Gastroesophageal sphincter (tissue), 4 donors: ENCODE measurements around the gene FLOT1. TPM values are rescaled to one million over a fixed set of nuclear protein-coding genes. Genes with fewer than 3 reads are reported as not detected.
A peak's percentile ranks its signal among the peaks of the same experiment; 100 is the strongest.

Source experiments
- ATAC-seq: fragments of 150-250 bp; one replicate; pipeline ENCODE4 v1.9.1; 2016; ENCODE audit warnings: mild to moderate bottlenecking, moderate library complexity
- H3K27ac ChIP-seq, 4 donors: fragments of 200-600 bp; sonication (generic) in 3 of 4; 1 replicate in 3 of 4; 2 replicates in 1 of 4; pipeline ENCODE4 v1.5.1; 2016 to 2019
- H3K27me3 ChIP-seq: fragments of 200-600 bp; sonication (generic); one replicate; pipeline ENCODE4 v1.5.1; 2019
- H3K36me3 ChIP-seq, 2 donors: fragments of 200-600 bp; sonication (generic); one replicate each; pipeline ENCODE4 v1.5.1; 2019; ENCODE audit warnings: control low read depth in 1 of 2
- H3K4me1 ChIP-seq, 3 donors: fragments of 200-600 bp; sonication (generic); 1 replicate in 2 of 3; 2 replicates in 1 of 3; pipeline ENCODE4 v1.5.1; 2016 to 2019; ENCODE audit warnings: control low read depth in 2 of 3
- H3K4me3 ChIP-seq, 2 donors: fragments of 200-600 bp; sonication (generic); one replicate each; pipeline ENCODE4 v1.5.1; 2019; ENCODE audit warnings: mild to moderate bottlenecking in 1 of 2, moderate library complexity in 1 of 2
- H3K9me3 ChIP-seq, 3 donors: fragments of 200-600 bp; sonication (generic); one replicate each; pipeline ENCODE4 v1.5.1; 2017 to 2019; ENCODE audit warnings: control low read depth in 2 of 3
- EP300 ChIP-seq: sonication (generic); formaldehyde crosslinking; IDR thresholded peaks from one replicate; pipeline ENCODE4 v1.6.1; 2017; ENCODE audit warnings: antibody characterized with exemption, mild to moderate bottlenecking
- POLR2A ChIP-seq, 2 donors: fragments of 450-650 bp; IDR thresholded peaks; one replicate each; pipeline ENCODE4 v1.6.1; 2017; ENCODE audit warnings: antibody characterized with exemption in 2 of 2, mild to moderate bottlenecking in 2 of 2, moderate library complexity in 1 of 2
- POLR2AphosphoS5 ChIP-seq: sonication (generic); formaldehyde crosslinking; IDR thresholded peaks from one replicate; pipeline ENCODE4 v1.6.1; 2017; ENCODE audit warnings: antibody characterized with exemption
- WGBS, 2 donors: methylation state at CpG; one replicate each; pipeline ENCODE4 v1.1.5; 2018; ENCODE audit warnings: low coverage in 1 of 2; 5-methylcytosine and 5-hydroxymethylcytosine counted together
- total RNA-seq, 4 donors: library from RNA; depleted of rRNA; stranded (reverse); fragments of >200 nt; gene quantifications; one replicate each; pipeline ENCODE4 v1.1.0, GENCODE V29; 2016
- TF ChIP-seq, protein P1 (sequence below), 4 experiments: fragments of 200-600 bp in 2 of 4; fragments of 450-650 bp in 2 of 4; sonication (generic) in 1 of 4; IDR thresholded peaks; one replicate each; pipeline ENCODE4 v1.5.1; 2017 to 2019; ENCODE audit warnings: antibody characterized with exemption in 4 of 4, mild to moderate bottlenecking in 2 of 4, moderate library complexity in 2 of 4

Gene FLOT1
- total RNA-seq, 4 donors from 2014 or later, result 104 to 191 (median 152) TPM

DNA sequence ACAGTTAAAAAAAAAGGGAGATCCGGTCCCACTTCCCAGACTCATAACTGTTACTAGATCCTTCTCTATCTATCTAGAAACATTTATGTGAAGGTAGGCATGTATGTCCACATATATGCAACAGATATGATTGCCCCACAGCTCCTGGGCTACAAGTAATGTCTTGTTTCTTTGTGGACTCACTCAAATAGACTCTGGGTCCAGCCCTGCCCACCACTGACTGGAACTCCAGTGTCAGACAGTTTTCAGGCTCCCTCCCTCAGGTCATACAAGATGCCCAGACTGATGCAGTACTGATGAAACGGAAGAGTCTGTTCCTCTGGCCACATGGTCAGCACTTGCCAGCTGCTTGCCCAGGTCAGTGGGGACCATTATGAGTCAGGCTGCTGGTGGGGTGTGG, 32.6 kb upstream of the FLOT1 start:
- no peak for TF ChIP-seq POLR2AphosphoS5
- no peak for TF ChIP-seq POLR2A (IDR thresholded peaks at IDR 0.05)
- TF ChIP-seq, protein P1, sequence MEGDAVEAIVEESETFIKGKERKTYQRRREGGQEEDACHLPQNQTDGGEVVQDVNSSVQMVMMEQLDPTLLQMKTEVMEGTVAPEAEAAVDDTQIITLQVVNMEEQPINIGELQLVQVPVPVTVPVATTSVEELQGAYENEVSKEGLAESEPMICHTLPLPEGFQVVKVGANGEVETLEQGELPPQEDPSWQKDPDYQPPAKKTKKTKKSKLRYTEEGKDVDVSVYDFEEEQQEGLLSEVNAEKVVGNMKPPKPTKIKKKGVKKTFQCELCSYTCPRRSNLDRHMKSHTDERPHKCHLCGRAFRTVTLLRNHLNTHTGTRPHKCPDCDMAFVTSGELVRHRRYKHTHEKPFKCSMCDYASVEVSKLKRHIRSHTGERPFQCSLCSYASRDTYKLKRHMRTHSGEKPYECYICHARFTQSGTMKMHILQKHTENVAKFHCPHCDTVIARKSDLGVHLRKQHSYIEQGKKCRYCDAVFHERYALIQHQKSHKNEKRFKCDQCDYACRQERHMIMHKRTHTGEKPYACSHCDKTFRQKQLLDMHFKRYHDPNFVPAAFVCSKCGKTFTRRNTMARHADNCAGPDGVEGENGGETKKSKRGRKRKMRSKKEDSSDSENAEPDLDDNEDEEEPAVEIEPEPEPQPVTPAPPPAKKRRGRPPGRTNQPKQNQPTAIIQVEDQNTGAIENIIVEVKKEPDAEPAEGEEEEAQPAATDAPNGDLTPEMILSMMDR (IDR thresholded peaks at IDR 0.05), result no peak
- TF ChIP-seq EP300, result no peak
- Histone ChIP-seq H3K27ac (no peak overlapping the region), H3K9me3 (no peaks in the 10 kb centered on the region), H3K4me1 (peaks cover 0 to 25% (median 10%) of the 10 kb centered on the region in 3 donors), H3K4me3 (no peak overlapping the region), H3K27me3 (no peaks in the 10 kb centered on the region), H3K36me3 (no peaks in the 10 kb centered on the region)
- 60 to 85% methylated on average over 1 to 2 of the region's 2 CpGs for WGBS, 2 donors
- no peak for ATAC-seq

DNA sequence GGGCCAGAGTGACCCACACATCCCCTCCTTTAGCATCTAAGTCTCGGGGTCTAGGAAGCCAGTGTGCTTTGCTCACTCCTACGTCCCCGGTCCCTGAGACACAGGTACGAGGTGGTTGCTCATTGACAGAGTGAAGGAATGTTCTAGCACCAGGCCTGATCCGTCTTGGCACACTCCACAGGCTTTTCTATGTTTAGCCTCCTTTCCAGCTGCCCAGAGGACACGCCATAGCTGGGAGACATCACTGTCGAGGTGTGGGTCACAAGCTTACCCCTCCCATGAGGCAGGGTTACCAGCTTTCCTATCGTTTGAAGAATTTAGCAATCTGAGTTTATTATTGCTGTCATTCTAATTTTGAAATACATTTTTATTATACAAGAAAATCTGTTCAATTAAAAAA, 32.2 kb upstream of the FLOT1 start:
- TF ChIP-seq POLR2AphosphoS5 (peak; percentile 17), POLR2A (IDR thresholded peaks at IDR 0.05) (no peak)
- no peaks in the 10 kb centered on the region for H3K36me3 ChIP-seq
- H3K27me3 ChIP-seq, result no peaks in the 10 kb centered on the region
- peaks cover 0 to 25% (median 9%) of the 10 kb centered on the region in 3 donors for H3K4me1 ChIP-seq
- no peak overlapping the region for H3K4me3 ChIP-seq
- H3K27ac ChIP-seq, result peak overlapping the region in 1 of 4 donors; percentile 57
- 31 to 76% methylated on average over 4 to 8 of the region's 8 CpGs for WGBS, 2 donors
- H3K9me3 ChIP-seq, result no peaks in the 10 kb centered on the region
- no peak for ATAC-seq

DNA sequence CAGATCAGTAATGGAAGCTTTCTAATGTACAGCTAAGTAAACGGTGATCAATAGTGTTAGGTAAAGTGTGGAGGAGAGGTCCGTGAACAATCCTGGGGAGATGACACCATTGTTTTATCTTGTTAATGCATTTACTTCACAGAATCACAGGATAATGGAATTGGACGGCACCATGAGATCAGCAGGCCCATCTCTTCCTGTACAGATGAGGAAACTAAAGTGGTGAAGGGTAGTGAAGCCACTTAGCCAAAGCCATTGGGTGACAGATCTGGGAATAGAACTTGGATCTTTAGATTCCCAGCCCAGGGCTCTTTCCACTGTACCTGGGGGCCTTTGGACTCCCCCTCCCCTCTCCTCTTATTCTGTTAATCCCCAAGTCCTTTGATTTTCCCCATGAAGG, 28.1 kb upstream of the FLOT1 start:
- Histone ChIP-seq H3K36me3 (no peaks in the 10 kb centered on the region), H3K9me3 (no peaks in the 10 kb centered on the region), H3K4me3 (no peak overlapping the region), H3K4me1 (peaks cover 0 to 25% (median 15%) of the 10 kb centered on the region in 3 donors), H3K27ac (peak overlapping the region in 3 of 4 donors; percentile 73 to 79 (median 78)), H3K27me3 (no peaks in the 10 kb centered on the region)
- 85 to 88% methylated on average over 2 to 3 of the region's 3 CpGs for WGBS, 2 donors
- no peak for ATAC-seq
- TF ChIP-seq EP300 (no peak), POLR2A (IDR thresholded peaks at IDR 0.05) (no peak), POLR2AphosphoS5 (no peak)
- TF ChIP-seq, protein P1 (IDR thresholded peaks at IDR 0.05), result no peak

DNA sequence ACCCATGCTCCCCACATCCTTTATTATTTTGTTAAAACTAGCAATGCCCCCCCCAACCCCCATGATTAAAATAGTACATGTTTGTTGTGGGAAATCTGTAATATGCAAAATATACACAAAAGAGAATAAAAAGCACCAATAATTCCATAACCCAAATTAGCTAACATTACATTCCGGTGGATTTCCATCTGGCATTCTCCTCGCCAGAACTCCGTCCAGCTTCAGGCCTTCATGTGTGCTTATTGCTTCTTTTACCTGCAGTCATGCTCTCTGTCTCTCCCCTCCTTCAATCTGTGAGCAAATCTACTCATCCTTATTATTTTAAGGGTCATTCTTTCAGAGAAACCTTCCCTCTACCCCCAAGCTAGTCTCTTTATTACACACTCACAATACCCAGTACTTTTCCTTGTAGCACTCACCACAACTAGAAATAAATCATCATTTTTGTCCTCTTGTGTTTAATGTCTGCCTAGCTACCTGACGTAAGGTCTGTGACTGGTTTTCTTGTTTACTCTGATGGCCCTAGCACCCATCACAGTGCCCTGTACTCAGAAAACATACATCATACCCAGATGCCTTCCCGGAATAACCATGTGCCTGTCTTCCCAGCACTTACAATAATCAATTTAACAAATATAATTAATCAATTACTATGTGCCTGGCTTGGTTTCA, 27.5 kb upstream of the FLOT1 start:
- WGBS, 2 donors, result 42 to 45% methylated on average over 5 of the region's 5 CpGs
- Histone ChIP-seq H3K9me3 (no peaks in the 10 kb centered on the region), H3K27ac (peak overlapping the region in 3 of 4 donors; percentile 73 to 79 (median 78))

DNA sequence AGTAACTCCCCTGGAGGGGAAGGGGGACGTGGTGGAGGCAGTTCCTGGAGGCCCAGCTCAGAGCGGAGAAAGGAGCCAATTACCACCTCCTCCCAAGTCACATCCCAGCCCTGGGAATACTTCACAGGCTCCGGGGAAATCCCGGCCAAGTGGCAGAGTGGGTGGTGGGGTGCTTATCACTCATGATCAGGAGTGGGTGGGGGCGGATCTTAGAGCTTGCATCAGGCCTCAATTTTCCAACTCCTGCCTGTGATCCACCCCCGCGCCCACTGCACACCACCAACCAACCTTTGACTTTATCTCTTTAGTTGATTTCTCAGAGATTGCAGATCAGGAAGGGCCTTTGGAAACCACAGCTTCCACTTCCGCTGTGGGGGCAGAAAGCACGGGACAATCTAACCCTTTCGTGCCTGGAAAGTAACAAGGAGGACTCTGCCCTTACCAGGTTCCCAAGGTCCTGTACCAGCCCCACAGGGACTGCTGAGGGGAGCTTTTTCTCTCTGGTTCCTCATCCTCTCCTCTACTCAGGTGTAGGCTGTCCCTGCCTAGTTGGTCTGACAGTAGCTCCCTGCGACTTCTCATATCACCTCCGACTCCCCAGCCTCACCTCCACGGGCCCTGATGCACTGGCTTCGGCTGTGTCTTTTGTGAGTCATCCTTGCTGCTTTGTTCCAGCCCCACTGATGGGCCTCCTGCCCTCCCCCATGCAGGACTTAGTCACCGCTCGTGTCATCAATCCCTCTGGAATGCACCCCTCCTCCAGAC, 26.8 kb upstream of the FLOT1 start:
- Histone ChIP-seq H3K4me3 (no peak overlapping the region), H3K4me1 (peaks cover 0 to 26% (median 19%) of the 10 kb centered on the region in 3 donors), H3K9me3 (no peaks in the 10 kb centered on the region), H3K27me3 (no peaks in the 10 kb centered on the region), H3K36me3 (no peaks in the 10 kb centered on the region), H3K27ac (peak overlapping the region in 3 of 4 donors; percentile 73 to 79 (median 78))
- 15 to 18% methylated on average over 8 to 9 of the region's 16 CpGs for whole genome bisulfite sequencing, 2 donors
- peak; percentile 94 for ATAC-seq
- no peak for TF ChIP-seq EP300
- TF ChIP-seq POLR2AphosphoS5, result peak; percentile 78
- no peak for TF ChIP-seq POLR2A (IDR thresholded peaks at IDR 0.05)
- TF ChIP-seq, protein P1 (IDR thresholded peaks at IDR 0.05), result no peak

More for the DNA sequence above, 27.5 kb upstream of the FLOT1 start:
- H3K4me1 ChIP-seq, result peaks cover 0 to 25% (median 15%) of the 10 kb centered on the region in 3 donors
- no peaks in the 10 kb centered on the region for H3K27me3 ChIP-seq
- H3K4me3 ChIP-seq, result no peak overlapping the region
- TF ChIP-seq EP300, result no peak
- TF ChIP-seq, protein P1 (IDR thresholded peaks at IDR 0.05), result no peak
- ATAC-seq, result peak; percentile 35
- H3K36me3 ChIP-seq, result no peaks in the 10 kb centered on the region
